OCI-LY7 (cell line): ENCODE data around the gene WRAP73. TPM values are rescaled to one million over a fixed set of nuclear protein-coding genes. Genes with fewer than 3 reads are reported as not detected.
A peak's percentile ranks its signal among the peaks of the same experiment; 100 is the strongest.

Experiments
- BruUV-seq: library from RNA; stranded (reverse); fragments of 400-500 nt; replicated peaks from 2 replicates; lab custom pipeline; 2021; lab: Mats Ljungman, UMichigan
- CTCF ChIA-PET: fragments of 300-600 bp; sonication (Branson Sonifier 250); formaldehyde crosslinking; loops from one replicate; lab custom pipeline; 2022; ENCODE audit warnings: antibody characterized with exemption; ENCODE audit not compliant: unreplicated experiment; lab: Charles Lee
- POLR2A ChIA-PET: fragments of 300-600 bp; sonication (Branson Sonifier 250); formaldehyde crosslinking; loops from one replicate; lab custom pipeline; 2022; ENCODE audit warnings: antibody characterized with exemption; lab: Charles Lee
- DNase-seq: peaks from one replicate; pipeline ENCODE4 v3.0.0-alpha.2; 2015; ENCODE audit warnings: low spot score
- H2AFZ ChIP-seq: fragments of 200-600 bp; sonication (generic), shearing (Covaris generic); 2 replicates; pipeline ENCODE4 v1.6.1; 2014; ENCODE audit warnings: mild to moderate bottlenecking, antibody characterized with exemption, low read length, moderate library complexity
- H3K27ac ChIP-seq: fragments of 200-600 bp; sonication (generic); 2 replicates; pipeline ENCODE4 v1.5.1; 2014; ENCODE audit warnings: mixed run types, low read depth, mild to moderate bottlenecking, moderate library complexity, low read length, inconsistent platforms; ENCODE audit not compliant: poor library complexity, severe bottlenecking
- H3K36me3 ChIP-seq: fragments of 200-600 bp; sonication (generic); 2 replicates; pipeline ENCODE4 v1.6.1; 2014; ENCODE audit warnings: mild to moderate bottlenecking, antibody characterized with exemption, low read length, moderate library complexity, mixed read lengths; ENCODE audit not compliant: insufficient read depth
- H3K4me1 ChIP-seq: fragments of 200-600 bp; sonication (generic); 2 replicates; pipeline ENCODE4 v1.5.1; 2014; ENCODE audit warnings: mild to moderate bottlenecking, low read length; ENCODE audit not compliant: insufficient read depth, poor library complexity, severe bottlenecking
- H3K4me2 ChIP-seq: fragments of 200-600 bp; sonication (generic); 2 replicates; pipeline ENCODE4 v1.6.1; 2014; ENCODE audit warnings: mild to moderate bottlenecking, low read length
- H3K4me3 ChIP-seq: fragments of 200-600 bp; sonication (generic); 2 replicates; pipeline ENCODE4 v1.5.1; 2014; ENCODE audit warnings: mild to moderate bottlenecking, low read depth, low read length; ENCODE audit not compliant: poor library complexity, severe bottlenecking
- H3K79me2 ChIP-seq: fragments of 200-600 bp; sonication (generic); 2 replicates; pipeline ENCODE4 v1.6.1; 2016; ENCODE audit warnings: low read depth, mild to moderate bottlenecking, low read length, moderate library complexity, mixed read lengths; ENCODE audit not compliant: insufficient read depth
- H3K9me2 ChIP-seq: fragments of 200-600 bp; sonication (generic); 2 replicates; pipeline ENCODE4 v1.6.1; 2016; ENCODE audit warnings: mild to moderate bottlenecking, low read length, mixed read lengths; ENCODE audit not compliant: insufficient read depth
- H3K9me3 ChIP-seq: fragments of 200-600 bp; sonication (generic); 2 replicates; pipeline ENCODE4 v1.6.1; 2014; ENCODE audit warnings: mild to moderate bottlenecking, mixed run types, low read length, mixed read lengths
- H4K20me1 ChIP-seq: fragments of 200-600 bp; sonication (generic); 2 replicates; pipeline ENCODE4 v1.6.1; 2014; ENCODE audit warnings: mild to moderate bottlenecking, antibody characterized with exemption, low read length, moderate library complexity, mixed read lengths; ENCODE audit not compliant: insufficient read depth
- CTCF ChIP-seq: fragments of 200-600 bp; sonication (generic); conservative IDR thresholded peaks from 2 replicates; pipeline ENCODE4 v1.5.1; 2014; ENCODE audit warnings: mild to moderate bottlenecking, antibody characterized with exemption, low read length, moderate library complexity, mixed read lengths
- EZH2phosphoT487 ChIP-seq: fragments of 200-600 bp; sonication (generic); IDR thresholded peaks from 2 replicates; pipeline ENCODE4 v1.6.1; 2018; ENCODE audit warnings: low read depth, borderline replicate concordance, mild to moderate bottlenecking, mixed run types, antibody characterized with exemption, low read length, moderate library complexity, mixed read lengths
- intact Hi-C: fragments of 100-400 bp; cut with micrococcal nuclease; formaldehyde crosslinking; loops from one replicate; pipeline ENCODE4 v1.10.0; 2022; ENCODE audit not compliant: unreplicated experiment
- total RNA-seq, 2 experiments: library from RNA; depleted of rRNA in 1 of 2; stranded (reverse); fragments of >200 nt in 1 of 2; shearing (Covaris generic) in 1 of 2; gene quantifications; 2 replicates each; pipeline ENCODE4 v1.2.3, GENCODE V29; 2014 to 2022

Gene WRAP73
- total RNA-seq, 2 experiments from 2014 or later = 34.7 to 40.0 TPM

DNA sequence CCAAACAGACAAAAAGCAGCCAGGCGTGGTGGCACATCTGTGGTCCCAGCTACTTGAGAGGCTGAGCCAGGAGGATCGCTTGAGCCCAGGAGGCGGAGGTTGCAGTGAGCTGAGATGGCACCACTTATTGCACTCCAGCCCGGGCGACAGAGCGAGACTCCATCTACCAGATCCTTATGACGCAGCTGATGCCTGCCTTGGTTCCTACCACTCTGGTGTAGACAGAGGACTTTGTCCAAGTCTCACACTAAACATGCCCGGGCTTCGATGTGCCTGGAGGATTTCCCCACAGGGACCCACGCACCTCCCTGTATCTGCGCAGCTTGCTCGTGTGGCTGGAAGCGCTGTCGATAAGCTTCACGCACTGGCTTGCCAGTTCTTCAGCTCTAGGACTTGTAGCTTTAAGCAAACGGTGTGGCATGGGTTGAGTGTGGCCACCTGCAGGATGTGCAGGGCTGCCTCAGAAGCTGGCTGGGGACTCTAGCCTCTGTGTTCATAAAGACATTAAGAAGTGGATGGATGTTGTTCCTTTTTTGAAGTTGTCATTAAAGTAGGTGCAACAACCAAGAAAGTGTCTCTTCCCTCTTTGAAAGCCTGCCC, 20.2 kb downstream of the WRAP73 start:
- BruUV-seq = TSS peak; percentile 73
- Histone ChIP-seq H3K9me3 (no peaks in the 10 kb centered on the region), H3K4me3 (no peak overlapping the region), H2AFZ (no peak overlapping the region), H3K79me2 (no peaks in the 10 kb centered on the region), H3K36me3 (peaks cover 32% of the 10 kb centered on the region), H3K4me2 (no peak overlapping the region), H4K20me1 (no peaks in the 10 kb centered on the region), H3K9me2 (no peaks in the 10 kb centered on the region), H3K4me1 (peaks cover 7% of the 10 kb centered on the region), H3K27ac (no peak overlapping the region)
- intact Hi-C loops = no loop called here
- ChIA-PET CTCF (no interaction called here), POLR2A (no interaction called here)
- DNase-seq = no peak
- no peak for TF ChIP-seq EZH2phosphoT487
- TF ChIP-seq CTCF = no peak

DNA sequence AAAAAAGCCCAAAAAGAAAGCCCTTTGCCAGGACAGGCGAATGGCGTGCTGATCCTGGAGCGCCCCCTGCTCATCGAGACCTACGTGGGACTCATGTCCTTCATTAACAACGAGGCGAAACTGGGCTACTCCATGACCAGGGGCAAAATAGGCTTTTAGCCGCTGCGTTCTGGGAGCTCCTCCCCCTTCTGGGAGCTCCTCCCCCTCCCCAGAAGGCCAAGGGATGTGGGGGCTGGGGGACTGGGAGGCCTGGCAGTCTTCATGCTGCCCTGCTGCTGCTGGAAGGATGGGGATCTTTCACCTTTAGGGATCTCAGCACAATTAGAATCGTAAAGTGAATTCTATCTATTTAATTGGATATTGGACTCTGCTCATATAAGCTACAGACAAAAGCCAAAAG, 21.5 kb downstream of the WRAP73 start:
- Histone ChIP-seq H3K4me2 (no peak overlapping the region), H3K36me3 (peaks cover 24% of the 10 kb centered on the region), H3K4me3 (no peak overlapping the region), H2AFZ (no peak overlapping the region), H3K9me3 (no peaks in the 10 kb centered on the region), H3K4me1 (peaks cover 14% of the 10 kb centered on the region), H3K27ac (no peak overlapping the region), H3K79me2 (no peaks in the 10 kb centered on the region), H3K9me2 (no peaks in the 10 kb centered on the region), H4K20me1 (no peaks in the 10 kb centered on the region)
- DNase-seq = no peak
- TF ChIP-seq EZH2phosphoT487 (no peak), CTCF (no peak)
- CTCF ChIA-PET = no interaction called here
- intact Hi-C loops = no loop called here
- POLR2A ChIA-PET = interaction anchor here (0.8 kb wide), 1 partner anchor 11 kb away, joined by 3 read pairs; no protein-coding TSS in a partner anchor
- BruUV-seq = no TSS peak

GRCh38 chr1:3627515-3628253, 22.2 kb downstream of the WRAP73 start:
- no peak for DNase-seq
- Histone ChIP-seq H3K9me2 (no peaks in the 10 kb centered on the region), H3K36me3 (peaks cover 21% of the 10 kb centered on the region), H2AFZ (no peak overlapping the region), H3K4me2 (no peak overlapping the region), H4K20me1 (no peaks in the 10 kb centered on the region), H3K27ac (no peak overlapping the region), H3K4me1 (peaks cover 16% of the 10 kb centered on the region), H3K4me3 (no peak overlapping the region), H3K9me3 (no peaks in the 10 kb centered on the region), H3K79me2 (no peaks in the 10 kb centered on the region)
- ChIA-PET CTCF (no interaction called here), POLR2A (interaction anchor here (0.8 kb wide), 1 partner anchor 11 kb away, joined by 3 read pairs; no protein-coding TSS in a partner anchor)
- TF ChIP-seq CTCF (no peak), EZH2phosphoT487 (no peak)
- intact Hi-C loops = no loop called here
- no TSS peak for BruUV-seq
